ENCODE data around the gene ACOT9. TPM values are rescaled to one million over a fixed set of nuclear protein-coding genes. Genes with fewer than 3 reads are reported as not detected.

Gene ACOT9
- total RNA-seq, 1 experiment from 2014 or later: 47.0 TPM

GRCh38 chrX:23766650-23767551, 23.8 kb upstream of the ACOT9 start:
- H3K4me3 ChIP-seq: no peak overlapping the region
- no peaks in the 10 kb centered on the region for H3K9me3 ChIP-seq (ENCODE audit: insufficient read depth, low read depth)
- BruUV-seq (replicated peaks): no TSS peak
- no peak for DNase-seq
- H3K79me2 ChIP-seq (ENCODE audit: low read depth): no peaks in the 10 kb centered on the region
- ChIA-PET CTCF (no interaction called here), POLR2A (ENCODE audit: unreplicated experiment) (no interaction called here)
- peaks cover 7% of the 10 kb centered on the region; the same call in 1 of the 2 replicates for H3F3A ChIP-seq (ENCODE audit: insufficient read depth, low read depth)
- H3K27ac ChIP-seq: no peak overlapping the region
- no peaks in the 10 kb centered on the region for H3K9me2 ChIP-seq (ENCODE audit: insufficient read depth)
- no peak overlapping the region for H3K4me2 ChIP-seq
- no peak overlapping the region for H2AFZ ChIP-seq
- no peaks in the 10 kb centered on the region for H3K36me3 ChIP-seq (ENCODE audit: low read depth)
- TF ChIP-seq EZH2 (IDR thresholded peaks at IDR 0.05; ENCODE audit: low read depth) (no peak), CTCF (conservative IDR thresholded peaks at IDR 0.05) (no peak)
- intact Hi-C loops (cut with micrococcal nuclease; ENCODE audit: unreplicated experiment): no loop called here
- H4K20me1 ChIP-seq (ENCODE audit: insufficient read depth): no peaks in the 10 kb centered on the region
- H3K4me1 ChIP-seq (replicated peaks; ENCODE audit: insufficient read depth): no peaks in the 10 kb centered on the region; the same call in 1 of the 2 replicates
- no peaks in the 10 kb centered on the region for H3K27me3 ChIP-seq (ENCODE audit: insufficient read depth, low read depth)

DNA sequence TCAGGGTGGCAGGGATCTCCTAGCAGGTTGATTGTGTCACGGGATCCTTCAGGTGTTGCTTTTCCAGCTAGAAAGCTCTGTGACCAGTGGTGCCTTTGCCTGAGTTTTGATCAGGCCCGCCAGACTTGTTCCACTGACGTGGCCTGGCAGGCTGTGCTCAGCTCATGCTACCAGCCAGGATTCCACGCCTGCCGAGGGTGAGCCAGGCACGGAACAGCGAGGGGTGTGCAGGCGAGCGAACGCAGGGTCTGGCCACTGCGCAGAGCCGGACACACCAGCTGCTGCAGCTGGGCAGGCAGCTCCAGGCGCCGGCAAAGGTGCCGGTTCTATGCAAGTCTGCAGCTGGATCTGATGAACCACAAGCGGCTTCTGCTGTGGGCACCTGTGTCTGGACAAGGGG, 22.8 kb upstream of the ACOT9 start:
- ChIA-PET CTCF (no interaction called here), POLR2A (ENCODE audit: unreplicated experiment) (no interaction called here)
- Histone ChIP-seq H3K4me3 (no peak overlapping the region), H3K9me3 (ENCODE audit: insufficient read depth, low read depth) (no peaks in the 10 kb centered on the region), H3K27me3 (ENCODE audit: insufficient read depth, low read depth) (no peaks in the 10 kb centered on the region), H3K9me2 (ENCODE audit: insufficient read depth) (no peaks in the 10 kb centered on the region), H3K4me2 (no peak overlapping the region), H3F3A (ENCODE audit: insufficient read depth, low read depth) (peaks cover 7% of the 10 kb centered on the region; the same call in 1 of the 2 replicates), H3K36me3 (ENCODE audit: low read depth) (no peaks in the 10 kb centered on the region), H2AFZ (no peak overlapping the region), H3K79me2 (ENCODE audit: low read depth) (no peaks in the 10 kb centered on the region), H3K27ac (no peak overlapping the region), H3K4me1 (replicated peaks; ENCODE audit: insufficient read depth) (no peaks in the 10 kb centered on the region; the same call in 1 of the 2 replicates), H4K20me1 (ENCODE audit: insufficient read depth) (no peaks in the 10 kb centered on the region)
- TF ChIP-seq EZH2 (IDR thresholded peaks at IDR 0.05; ENCODE audit: low read depth): no peak
- TF ChIP-seq CTCF (conservative IDR thresholded peaks at IDR 0.05): no peak
- intact Hi-C loops (cut with micrococcal nuclease; ENCODE audit: unreplicated experiment): no loop called here
- no TSS peak for BruUV-seq (replicated peaks)
- no peak for DNase-seq

- POLR2A ChIA-PET (ENCODE audit: unreplicated experiment): no interaction called here
Observed at GRCh38 chrX:23765449-23765848, 22.4 kb upstream of the ACOT9 start.

More at GRCh38 chrX:23765449-23765848, 22.4 kb upstream of the ACOT9 start:
- no peaks in the 10 kb centered on the region for H3K36me3 ChIP-seq (ENCODE audit: low read depth)
- no peaks in the 10 kb centered on the region for H3K9me3 ChIP-seq (ENCODE audit: insufficient read depth, low read depth)
- no peak for DNase-seq
- TF ChIP-seq CTCF (conservative IDR thresholded peaks at IDR 0.05) (no peak), EZH2 (IDR thresholded peaks at IDR 0.05; ENCODE audit: low read depth) (no peak)
- intact Hi-C loops (cut with micrococcal nuclease; ENCODE audit: unreplicated experiment): no loop called here
- H3K4me3 ChIP-seq: no peak overlapping the region
- H3K9me2 ChIP-seq (ENCODE audit: insufficient read depth): no peaks in the 10 kb centered on the region
- H3K4me2 ChIP-seq: no peak overlapping the region
- no peaks in the 10 kb centered on the region for H3K79me2 ChIP-seq (ENCODE audit: low read depth)
- H3K27me3 ChIP-seq (ENCODE audit: insufficient read depth, low read depth): no peaks in the 10 kb centered on the region
- CTCF ChIA-PET: no interaction called here
- H3K4me1 ChIP-seq (replicated peaks; ENCODE audit: insufficient read depth): no peaks in the 10 kb centered on the region; the same call in 1 of the 2 replicates
- no peaks in the 10 kb centered on the region for H4K20me1 ChIP-seq (ENCODE audit: insufficient read depth)
- H2AFZ ChIP-seq: no peak overlapping the region
- BruUV-seq (replicated peaks): no TSS peak
- H3F3A ChIP-seq (ENCODE audit: insufficient read depth, low read depth): peaks cover 7% of the 10 kb centered on the region; the same call in 1 of the 2 replicates
- no peak overlapping the region for H3K27ac ChIP-seq
